HG03097 (cell line): Measurements from ENCODE around the gene SEC22C.
A peak's percentile ranks its signal among the peaks of the same experiment; 100 is the strongest.

ENCODE experiments used
- ATAC-seq: cut with Tn5 transposase; IDR thresholded peaks from one replicate; pipeline ENCODE4 v1.9.1; 2021; ENCODE audit not compliant: unreplicated experiment, low FRiP score

Gene SEC22C

DNA sequence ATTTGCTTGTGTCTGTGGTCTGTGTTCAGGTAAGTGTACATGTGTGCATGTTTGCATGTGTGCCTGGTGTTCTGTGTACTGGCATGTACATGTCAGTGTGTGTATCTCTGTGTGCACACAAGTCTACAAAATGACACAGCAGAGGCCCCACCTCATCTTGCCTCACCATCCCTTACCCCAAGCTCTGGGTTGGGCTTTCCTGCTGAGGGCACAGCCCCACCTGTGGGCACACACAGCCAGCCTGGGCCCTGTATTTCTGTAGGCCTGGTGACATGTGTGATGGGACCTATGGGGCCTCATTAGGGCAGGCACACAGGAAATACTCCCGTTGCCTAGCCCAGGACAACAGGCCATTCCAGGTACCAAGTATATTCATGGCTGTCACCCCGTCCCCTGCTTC lies 65.8 kb downstream of the SEC22C start:
- no peak for ATAC-seq

DNA sequence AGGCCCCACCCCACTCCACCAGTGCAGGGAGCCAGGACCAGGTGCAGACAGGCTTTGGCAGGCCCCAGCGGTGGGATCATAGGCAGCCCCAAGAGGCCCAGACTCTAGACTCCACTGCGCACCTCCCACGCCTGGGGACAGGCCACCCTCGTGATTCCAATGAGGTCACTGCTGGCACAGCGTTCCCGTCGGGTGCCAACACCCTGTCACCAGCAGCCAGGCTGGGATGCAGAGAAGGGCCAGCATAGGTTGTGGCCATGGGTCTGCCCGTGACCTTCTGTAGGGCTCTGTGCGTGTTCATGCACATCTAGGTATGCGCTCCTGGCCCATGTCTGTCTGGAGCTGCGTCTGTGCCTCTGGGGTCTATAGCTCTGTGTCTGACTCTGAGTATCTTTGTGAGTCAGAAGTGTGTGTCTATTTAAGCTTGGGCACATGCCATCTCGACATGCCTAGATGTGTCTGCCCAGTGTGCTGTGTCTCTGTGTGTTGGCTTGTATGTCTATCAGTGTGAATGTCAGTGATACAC lies 66.3 kb downstream of the SEC22C start:
- no peak for ATAC-seq

DNA sequence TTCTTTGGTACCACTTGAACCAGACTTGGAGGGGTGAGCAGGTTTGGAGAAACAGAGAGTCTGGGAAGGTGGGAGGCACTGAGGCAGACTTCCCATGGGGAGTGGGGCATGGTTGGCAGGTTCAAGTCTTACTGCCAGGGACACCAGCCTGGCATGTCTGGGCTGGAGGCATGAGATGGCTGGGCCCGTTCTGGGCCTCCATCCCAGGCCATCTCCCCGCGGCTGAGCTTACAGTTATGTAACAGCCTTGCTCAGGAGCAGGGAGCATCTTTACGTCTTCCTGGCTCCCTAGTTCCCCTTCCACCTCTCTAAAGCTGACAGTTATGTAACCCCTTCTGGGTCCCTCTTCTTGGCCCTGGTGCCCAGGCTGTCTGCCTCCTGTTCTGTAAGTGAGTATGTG lies 66.9 kb downstream of the SEC22C start:
- ATAC-seq, result no peak

DNA sequence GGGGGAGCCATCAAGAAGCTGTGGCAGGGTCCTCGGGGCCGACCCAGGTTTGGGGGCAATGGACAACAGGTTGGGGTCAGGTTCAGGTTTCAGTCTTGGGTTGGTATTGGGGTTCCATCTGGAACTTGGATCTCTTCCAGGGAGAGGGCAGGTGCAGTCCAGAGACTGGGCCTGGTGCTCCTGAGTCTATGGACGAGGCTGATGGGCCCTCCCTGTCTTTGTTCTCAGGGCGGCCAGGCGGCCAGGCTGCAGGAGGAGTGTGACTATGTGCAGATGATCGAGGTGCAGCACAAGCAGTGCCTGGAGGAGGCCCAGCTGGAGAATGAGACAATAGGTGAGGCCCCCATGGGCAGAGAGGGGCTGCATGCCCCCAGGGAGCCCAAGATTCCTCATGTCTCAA lies 68.2 kb downstream of the SEC22C start:
- ATAC-seq, result no peak

GRCh38 chr3:42513121-42513520 lies 68.6 kb downstream of the SEC22C start:
- ATAC-seq, result no peak

DNA sequence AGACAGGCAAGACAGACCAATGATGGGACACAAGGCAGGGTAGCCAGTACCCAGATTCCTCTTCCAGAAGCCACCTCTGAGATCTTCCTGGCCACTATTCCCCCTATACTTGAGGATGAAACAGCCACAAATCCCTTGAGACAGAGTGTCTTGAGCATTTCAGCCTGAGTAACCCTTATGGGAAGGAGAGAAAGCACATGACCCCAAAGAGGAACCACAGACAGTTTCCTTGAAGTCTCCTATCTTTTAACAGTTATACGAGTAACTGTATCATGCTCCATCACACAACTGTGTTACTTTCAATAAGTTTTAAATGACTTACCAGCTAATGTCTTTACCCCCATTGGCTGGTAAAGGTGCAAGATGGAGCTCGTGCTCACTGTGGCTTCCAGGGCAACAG lies 70.0 kb downstream of the SEC22C start:
- ATAC-seq, result no peak

- ATAC-seq, result no peak
These were observed 70.6 kb downstream of the SEC22C start for GRCh38 chr3:42511201-42511600.

- ATAC-seq, result no peak
These were observed 71.4 kb downstream of the SEC22C start for GRCh38 chr3:42510325-42510724.

DNA sequence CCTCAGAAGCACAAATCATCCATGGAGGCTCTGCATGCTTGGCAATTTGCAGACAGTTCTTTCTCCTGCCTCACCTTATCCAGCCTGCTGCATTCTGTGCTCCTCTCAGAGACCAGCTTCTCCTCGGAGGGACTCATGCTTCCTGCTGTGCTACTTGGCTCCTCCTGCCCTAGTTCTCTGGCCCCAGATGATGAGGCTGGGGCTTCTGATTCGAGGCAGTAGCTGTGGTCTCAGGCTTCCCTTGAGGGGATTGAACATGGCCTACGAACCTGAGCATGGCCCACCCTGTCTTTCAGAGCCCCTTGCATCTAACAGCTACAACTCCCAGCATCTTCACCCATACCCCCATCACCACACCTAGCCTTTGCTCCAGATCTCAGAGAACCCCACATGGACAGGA lies 72.7 kb downstream of the SEC22C start:
- ATAC-seq, result no peak

DNA sequence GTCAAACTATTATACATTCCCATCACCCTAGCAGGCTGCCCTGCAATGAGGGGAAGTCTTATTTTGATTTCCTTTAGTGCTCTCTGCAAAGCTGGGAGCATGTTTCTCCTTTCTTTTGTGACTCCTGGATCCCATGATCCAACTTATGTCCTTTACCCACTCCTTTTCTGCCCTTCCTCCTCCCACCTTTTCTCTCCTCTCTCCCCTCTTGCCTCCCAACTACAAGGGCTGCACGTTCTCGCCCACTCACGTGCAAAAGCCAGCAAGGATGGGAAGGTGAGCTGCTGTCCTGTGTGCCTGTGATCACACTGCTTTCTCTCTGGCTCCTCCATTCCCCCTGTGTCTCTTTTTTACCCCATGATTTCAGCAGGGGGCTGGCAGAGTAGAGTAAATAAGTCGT lies 73.2 kb downstream of the SEC22C start:
- ATAC-seq, result no peak

DNA sequence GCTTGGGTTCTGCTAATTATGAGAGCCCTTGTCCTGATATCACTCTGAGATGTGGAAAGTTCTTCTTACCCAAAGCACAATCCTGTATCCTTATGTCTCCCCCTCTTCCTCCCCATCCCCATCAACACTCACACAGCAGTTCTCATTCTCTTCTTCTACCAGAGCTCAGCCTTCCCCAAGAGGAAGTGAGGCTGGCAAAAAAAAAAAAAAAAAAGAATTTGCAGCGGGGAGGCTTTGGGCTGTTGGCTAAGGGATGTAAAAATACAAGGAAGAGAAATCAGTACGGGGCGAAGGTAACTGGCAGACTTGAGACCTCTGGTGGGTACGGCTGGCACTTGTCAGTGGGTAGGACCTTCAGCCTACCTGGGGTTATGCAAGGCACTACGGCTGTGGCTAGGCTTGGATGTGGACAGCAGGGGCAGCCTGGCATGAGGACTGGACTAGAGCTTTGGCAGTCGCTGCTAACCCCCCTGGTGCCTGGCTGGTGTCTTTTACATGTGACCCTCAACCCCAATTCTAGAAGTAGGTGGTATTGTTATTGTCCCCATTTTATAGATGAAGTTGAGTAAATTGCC lies 73.9 kb downstream of the SEC22C start:
- no peak for ATAC-seq

DNA sequence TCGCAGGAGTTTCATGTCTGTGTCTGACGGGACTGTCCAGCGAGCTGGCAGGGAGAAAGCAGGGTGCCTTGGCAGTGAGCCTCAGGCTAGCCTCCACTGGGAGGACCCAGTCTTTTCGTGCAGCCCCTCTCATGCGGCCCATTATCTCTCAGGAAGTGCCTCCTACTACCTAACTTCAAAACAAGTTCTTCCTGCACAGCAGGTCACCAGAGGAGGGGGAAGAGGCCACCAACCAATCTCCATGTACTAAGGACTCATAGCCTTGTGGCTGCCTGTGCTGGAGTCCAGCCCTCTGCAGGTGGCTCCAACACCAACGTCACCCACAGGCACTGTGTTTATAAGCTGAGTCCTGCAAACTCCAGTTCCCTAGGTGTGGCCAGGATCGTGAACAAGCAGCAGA lies 74.5 kb downstream of the SEC22C start:
- no peak for ATAC-seq

- no peak for ATAC-seq
These were observed 75.8 kb downstream of the SEC22C start for GRCh38 chr3:42505849-42506410.

- no peak for ATAC-seq
These were observed 76.5 kb downstream of the SEC22C start for GRCh38 chr3:42505128-42505848.

- no peak for ATAC-seq
These were observed 77.2 kb downstream of the SEC22C start for GRCh38 chr3:42504334-42505127.

- no peak for ATAC-seq
These were observed 77.8 kb downstream of the SEC22C start for GRCh38 chr3:42503957-42504333.

- ATAC-seq, result no peak
These were observed 78.4 kb downstream of the SEC22C start for GRCh38 chr3:42503251-42503924.

DNA sequence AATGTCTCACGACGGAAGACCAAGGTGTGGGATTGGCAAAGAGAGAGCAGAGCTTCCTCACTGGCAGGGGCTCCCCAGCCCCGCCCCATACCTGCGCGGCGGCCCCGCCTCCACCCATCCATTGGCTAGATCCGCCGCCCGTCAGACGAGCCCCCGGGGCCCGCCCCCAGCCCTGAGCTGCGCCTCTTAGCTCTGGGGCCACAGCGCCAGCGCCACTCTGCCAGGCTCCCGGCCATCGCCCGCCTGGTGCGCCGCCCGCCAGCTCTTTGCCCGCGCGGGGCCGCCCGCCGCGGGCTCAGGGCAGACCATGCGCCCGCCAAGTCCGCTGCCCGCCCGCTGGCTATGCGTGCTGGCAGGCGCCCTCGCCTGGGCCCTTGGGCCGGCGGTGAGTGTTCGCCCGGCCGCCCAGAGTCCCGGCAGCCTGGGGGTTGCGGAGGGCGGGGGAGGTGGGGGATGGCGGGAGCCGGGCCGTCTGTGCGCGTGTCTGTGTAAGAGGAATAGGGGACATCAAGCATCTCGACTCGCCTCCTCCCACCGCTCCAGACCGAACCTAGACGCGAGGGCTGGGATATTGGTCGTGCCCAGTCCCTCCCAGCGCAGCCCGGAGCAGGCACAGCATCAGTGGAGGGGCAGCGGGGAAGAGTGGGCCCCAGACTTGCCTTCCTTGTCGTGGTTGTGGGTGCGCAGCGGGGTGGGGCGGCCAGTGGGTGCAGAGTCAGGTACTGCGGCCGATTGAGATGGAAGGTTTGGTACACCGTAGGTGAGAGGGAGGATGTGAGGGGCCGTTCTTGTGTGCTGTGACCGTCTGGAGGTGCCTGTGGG lies 79.1 kb downstream of the SEC22C start, which contains the start of gene VIPR1:
Gene VIPR1 (plus strand): TSS at position 215 of the 822 bp plus-strand sequence. CDS start 93 bp downstream, at position 308.
- ATAC-seq, result peak; percentile 91

DNA sequence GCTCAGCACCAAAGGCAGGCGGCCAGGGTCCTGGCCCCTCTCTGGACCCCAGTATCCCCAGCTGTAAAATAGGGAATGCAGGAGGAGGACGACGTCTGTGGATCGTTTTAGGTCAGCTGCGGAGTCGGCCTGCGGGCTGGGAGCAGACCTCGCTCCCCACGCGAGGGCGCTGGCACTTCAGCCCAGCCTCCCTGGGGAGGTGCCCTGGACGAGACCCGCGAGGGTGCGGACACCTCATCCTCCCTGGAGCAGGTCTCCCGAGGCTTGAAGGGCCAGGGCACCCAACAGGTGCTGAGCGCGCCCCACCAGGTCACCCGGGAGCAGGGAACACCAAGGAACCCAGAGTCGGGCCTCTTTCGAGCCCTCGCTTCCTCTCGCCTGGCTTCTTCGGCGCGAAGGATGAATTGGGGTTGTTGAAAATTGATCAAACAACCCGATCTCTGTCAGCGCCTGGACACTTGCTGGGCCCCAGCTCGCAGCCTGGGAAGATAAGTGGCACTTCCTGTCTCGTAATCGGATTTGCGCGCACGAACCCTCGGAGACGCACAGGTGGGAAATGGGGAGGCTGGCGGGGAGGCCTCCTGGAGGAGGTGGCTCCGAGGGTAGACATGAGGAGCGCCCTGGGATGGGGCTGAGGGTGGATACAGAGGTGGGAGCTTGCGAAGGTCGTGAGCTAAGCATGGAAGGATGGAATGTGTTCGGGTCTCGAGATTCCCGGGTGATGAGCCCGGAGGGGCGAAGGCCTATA lies 79.9 kb downstream of the SEC22C start:
- ATAC-seq, result no peak
